Measurements from ENCODE around the gene CYBA.

The CYBA gene

DNA sequence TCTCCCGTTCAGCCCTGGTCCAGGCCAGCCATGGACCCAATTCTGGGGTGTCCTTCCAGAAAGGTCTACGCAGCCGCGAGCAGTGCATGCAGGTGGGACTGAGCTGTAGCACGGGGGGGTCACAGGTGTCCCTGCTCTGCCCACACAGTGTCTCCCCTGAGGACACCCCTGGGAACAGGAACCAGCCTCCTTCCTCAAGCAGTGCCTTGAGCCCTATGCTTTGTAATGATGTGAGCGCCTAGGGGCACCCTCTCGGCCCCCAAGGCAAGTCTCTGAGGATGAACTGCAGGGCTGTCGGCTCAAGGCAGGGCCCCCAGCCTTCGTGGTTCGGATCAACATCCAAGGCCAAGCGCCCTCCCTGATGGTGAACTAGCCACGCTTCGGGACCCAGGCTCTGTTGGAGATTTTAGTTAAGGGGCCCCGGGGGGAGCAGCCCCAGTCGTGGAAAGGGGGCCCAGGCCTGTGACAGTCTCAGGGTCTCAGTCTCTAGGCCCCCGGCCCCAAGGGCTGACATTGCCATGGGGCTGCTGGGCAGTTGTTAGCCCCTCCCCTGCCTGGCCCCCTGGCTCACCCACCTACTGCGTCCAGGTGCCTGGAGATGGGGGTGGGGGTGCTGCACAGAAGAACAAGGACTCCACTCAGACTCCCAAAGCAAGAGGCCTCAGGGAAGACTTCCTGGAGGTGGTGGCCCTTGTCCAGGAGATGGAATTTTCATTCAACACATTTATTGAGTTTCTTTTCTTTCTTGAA lies 10.2 kb downstream of the CYBA start:
- H3K9me3 Mint-ChIP-seq, result peaks cover 0 to 3% of the 10 kb centered on the region in 2 donors
- ATAC-seq (replicated peaks) (no peak), DNase-seq (no peak)
- peak overlapping the region; percentile 49 to 82 for H3K27ac Mint-ChIP-seq
- H3K4me3 Mint-ChIP-seq, result peak overlapping the region; percentile 45 to 64
- peaks cover 70% of the 10 kb centered on the region for H3K36me3 Mint-ChIP-seq (ENCODE audit: insufficient read depth)
- H3K27me3 Mint-ChIP-seq, result peaks cover 0 to 9% of the 10 kb centered on the region in 2 donors
- H3K4me1 Mint-ChIP-seq (ENCODE audit: low read depth in 2 of 2), result peaks cover 43 to 46% of the 10 kb centered on the region in 2 donors

DNA sequence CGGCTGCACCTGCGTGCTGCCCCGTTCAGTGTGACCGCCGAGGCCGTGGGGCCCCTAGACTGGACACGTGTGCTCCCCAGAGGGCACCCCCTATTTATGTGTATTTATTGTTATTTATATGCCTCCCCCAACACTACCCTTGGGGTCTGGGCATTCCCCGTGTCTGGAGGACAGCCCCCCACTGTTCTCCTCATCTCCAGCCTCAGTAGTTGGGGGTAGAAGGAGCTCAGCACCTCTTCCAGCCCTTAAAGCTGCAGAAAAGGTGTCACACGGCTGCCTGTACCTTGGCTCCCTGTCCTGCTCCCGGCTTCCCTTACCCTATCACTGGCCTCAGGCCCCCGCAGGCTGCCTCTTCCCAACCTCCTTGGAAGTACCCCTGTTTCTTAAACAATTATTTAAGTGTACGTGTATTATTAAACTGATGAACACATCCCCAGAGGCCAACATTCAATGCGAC lies 10.8 kb downstream of the CYBA start:
- peaks cover 0 to 9% of the 10 kb centered on the region in 2 donors for H3K27me3 Mint-ChIP-seq
- peaks cover 70% of the 10 kb centered on the region for H3K36me3 Mint-ChIP-seq (ENCODE audit: insufficient read depth)
- peaks cover 0 to 3% of the 10 kb centered on the region in 2 donors for H3K9me3 Mint-ChIP-seq
- peak overlapping the region in 1 of 2 donors; percentile 82 for H3K27ac Mint-ChIP-seq
- DNase-seq, result no peak
- no peak for ATAC-seq (replicated peaks)
- peak overlapping the region; percentile 45 to 64 for H3K4me3 Mint-ChIP-seq
- H3K4me1 Mint-ChIP-seq (ENCODE audit: low read depth in 2 of 2), result peaks cover 44 to 48% of the 10 kb centered on the region in 2 donors

DNA sequence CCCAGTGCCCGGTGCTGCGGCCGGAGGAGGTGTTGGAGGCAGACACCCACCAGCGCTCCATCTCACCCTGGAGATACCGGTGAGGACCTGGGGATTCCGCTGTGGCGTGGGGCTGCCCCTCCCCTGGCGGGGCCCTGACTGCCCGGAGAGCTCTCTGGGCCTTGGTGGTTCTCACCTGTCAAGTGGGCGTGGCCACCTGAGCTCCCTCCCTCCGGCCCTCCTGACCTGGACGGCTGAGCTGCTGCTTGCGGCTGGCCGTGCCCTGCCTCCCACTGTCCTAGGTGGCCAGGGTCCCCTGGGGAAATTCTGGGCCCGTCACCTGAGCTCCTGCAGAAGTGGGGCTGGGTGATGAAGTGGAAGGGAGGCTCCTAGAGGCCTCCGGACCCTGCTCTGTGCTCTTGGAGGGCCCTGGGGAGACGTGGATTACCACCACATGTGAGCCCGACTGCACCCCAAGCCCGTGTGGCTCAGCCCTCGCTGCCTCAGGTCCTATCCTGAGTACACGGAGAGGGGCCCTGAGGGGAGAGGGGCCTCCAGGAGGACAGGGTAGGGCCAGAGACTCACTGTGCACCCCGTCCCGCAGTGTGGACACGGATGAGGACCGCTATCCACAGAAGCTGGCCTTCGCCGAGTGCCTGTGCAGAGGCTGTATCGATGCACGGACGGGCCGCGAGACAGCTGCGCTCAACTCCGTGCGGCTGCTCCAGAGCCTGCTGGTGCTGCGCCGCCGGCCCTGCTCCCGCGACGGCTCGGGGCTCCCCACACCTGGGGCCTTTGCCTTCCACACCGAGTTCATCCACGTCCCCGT lies 11.4 kb downstream of the CYBA start:
- Mint-ChIP-seq H3K27ac (peak overlapping the region in 1 of 2 donors; percentile 82), H3K9me3 (peaks cover 0 to 3% of the 10 kb centered on the region in 2 donors), H3K27me3 (peaks cover 0 to 9% of the 10 kb centered on the region in 2 donors), H3K4me3 (peak overlapping the region in 1 of 2 donors; percentile 64), H3K4me1 (ENCODE audit: low read depth in 2 of 2) (peaks cover 42% of the 10 kb centered on the region in 2 donors), H3K36me3 (ENCODE audit: insufficient read depth) (peaks cover 69% of the 10 kb centered on the region)
- no peak for ATAC-seq (replicated peaks)
- no peak for DNase-seq

DNA sequence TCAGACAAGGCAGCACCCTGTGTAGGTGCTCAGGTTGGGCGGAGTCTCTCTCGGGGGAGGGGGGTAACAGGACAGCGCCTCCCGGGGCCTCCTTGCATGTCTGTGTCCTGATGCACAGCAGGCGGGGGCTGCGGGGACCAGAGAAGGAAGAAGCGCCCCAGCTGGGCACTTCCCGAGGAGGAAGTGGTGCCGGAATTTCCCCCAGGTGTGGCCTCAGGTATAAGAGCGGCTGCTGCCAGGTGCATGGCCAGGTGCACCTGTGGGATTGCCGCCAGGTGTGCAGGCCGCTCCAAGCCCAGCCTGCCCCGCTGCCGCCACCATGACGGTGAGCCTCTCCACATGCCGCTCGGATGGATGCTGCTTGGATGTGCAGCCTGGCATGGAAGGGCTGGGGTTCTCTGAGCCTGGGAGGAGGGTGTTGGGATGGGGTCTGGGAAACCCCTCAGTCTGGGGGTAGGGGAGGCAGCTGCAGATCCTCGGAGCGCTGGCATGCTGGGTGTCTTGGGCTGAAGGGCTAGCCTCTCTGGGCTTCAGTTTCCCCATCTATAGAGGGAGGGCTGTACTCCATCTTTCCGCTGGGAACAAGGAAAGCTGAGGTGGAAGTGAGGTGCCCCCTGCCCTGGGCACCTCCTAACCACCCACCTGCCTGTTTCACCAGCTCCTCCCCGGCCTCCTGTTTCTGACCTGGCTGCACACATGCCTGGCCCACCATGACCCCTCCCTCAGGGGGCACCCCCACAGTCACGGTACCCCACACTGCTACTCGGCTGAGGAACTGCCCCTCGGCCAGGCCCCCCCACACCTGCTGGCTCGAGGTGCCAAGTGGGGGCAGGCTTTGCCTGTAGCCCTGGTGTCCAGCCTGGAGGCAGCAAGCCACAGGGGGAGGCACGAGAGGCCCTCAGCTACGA lies 12.3 kb downstream of the CYBA start, which contains the start of gene IL17C:
IL17C (plus strand) TSS at position 250 of the 908 bp plus-strand sequence; CDS start at position 320, 70 bp downstream.
- peak within 1 kb of the TSS; percentile 61 to 67 for H3K4me3 Mint-ChIP-seq
- peak within 1 kb of the TSS; percentile 82 to 93 for H3K27ac Mint-ChIP-seq
- H3K36me3 Mint-ChIP-seq (ENCODE audit: insufficient read depth), result peaks cover 72% of the 10 kb centered on the region
- peaks cover 0 to 3% of the 10 kb centered on the region in 2 donors for H3K9me3 Mint-ChIP-seq
- ATAC-seq (replicated peaks), result no peak
- peaks cover 40 to 42% of the 10 kb centered on the region in 2 donors for H3K4me1 Mint-ChIP-seq (ENCODE audit: low read depth in 2 of 2)
- H3K27me3 Mint-ChIP-seq, result peaks cover 0 to 9% of the 10 kb centered on the region in 2 donors
- no peak for DNase-seq

DNA sequence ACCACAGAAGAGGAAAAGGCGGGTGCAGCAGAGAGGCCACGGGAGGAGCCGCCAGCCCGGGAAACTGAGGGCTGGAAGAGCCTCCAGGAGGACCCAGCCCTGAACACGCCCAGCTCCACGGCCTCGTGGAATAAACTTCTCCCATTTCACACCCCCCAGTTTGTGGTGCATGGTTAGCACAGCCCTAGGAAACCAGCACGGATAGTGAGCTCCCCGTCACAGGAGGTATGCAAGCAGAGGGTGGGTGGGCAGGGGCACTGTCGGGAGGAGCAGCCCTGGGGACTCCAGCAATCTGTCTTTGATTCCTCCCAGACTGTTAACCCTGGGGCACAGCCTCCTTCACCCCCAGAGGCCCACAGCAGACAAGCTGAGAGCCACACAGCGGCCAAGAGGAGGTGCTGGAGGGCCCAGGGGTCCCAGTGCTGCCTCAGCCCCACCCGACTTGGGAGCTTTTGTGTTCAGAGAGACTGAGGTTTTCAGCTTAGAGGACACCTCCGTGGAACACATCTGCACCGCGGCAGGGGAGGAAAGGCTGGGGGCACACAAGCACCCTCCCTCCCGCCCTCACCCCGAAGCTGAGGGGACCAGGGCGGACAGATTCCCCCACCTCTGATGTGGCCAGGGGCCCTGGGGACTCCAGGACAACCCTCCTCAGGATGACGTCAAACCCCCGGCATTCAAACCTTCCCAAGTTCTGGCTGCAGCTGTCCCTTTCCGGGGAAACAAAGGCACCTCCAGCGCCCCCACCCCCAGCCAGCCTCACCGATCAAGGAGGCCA lies 14.2 kb downstream of the CYBA start:
- peaks cover 0 to 3% of the 10 kb centered on the region in 2 donors for H3K9me3 Mint-ChIP-seq
- ATAC-seq (replicated peaks) (no peak), DNase-seq (no peak)
- H3K27me3 Mint-ChIP-seq, result peaks cover 0 to 9% of the 10 kb centered on the region in 2 donors
- peaks cover 33 to 37% of the 10 kb centered on the region in 2 donors for H3K4me1 Mint-ChIP-seq (ENCODE audit: low read depth in 2 of 2)
- peak overlapping the region; percentile 67 to 87 for H3K4me3 Mint-ChIP-seq
- peaks cover 76% of the 10 kb centered on the region for H3K36me3 Mint-ChIP-seq (ENCODE audit: insufficient read depth)
- peak overlapping the region; percentile 82 to 93 for H3K27ac Mint-ChIP-seq

DNA sequence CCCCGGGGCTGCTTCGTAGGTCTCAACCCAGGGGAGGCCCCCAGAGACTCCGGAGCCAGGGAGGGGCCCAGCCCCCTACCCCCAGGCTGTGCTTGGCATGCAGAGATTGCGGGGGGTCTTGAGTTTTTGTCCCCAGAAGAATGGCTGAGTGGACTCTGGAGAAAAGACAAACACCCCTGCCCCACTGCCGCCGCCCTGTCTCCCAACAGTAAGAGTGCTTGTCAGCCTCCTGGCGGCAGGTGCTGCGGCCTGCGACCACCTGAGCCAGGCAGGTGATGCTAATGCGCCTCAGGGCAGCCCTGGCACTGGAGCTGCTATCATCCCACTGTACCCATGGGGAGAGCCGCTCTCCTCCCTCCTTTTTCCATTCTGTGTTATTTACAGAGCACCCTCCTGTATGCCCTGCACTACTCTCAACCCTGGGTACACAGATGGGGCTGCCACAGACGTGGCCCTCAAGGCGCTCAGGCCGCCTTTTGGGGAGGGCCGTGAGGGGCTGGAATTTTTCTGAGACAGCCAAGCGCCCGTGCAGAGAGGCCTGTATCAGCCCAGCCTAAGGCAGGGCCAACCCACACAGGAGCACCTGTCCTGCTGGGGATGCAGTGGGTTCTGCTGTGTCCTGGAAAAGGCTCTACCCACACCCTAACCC lies 15.1 kb downstream of the CYBA start:
- H3K36me3 Mint-ChIP-seq (ENCODE audit: insufficient read depth), result peaks cover 79% of the 10 kb centered on the region
- peak overlapping the region; percentile 86 to 87 for H3K4me3 Mint-ChIP-seq
- peaks cover 33 to 37% of the 10 kb centered on the region in 2 donors for H3K4me1 Mint-ChIP-seq (ENCODE audit: low read depth in 2 of 2)
- ATAC-seq (replicated peaks) (no peak), DNase-seq (no peak)
- peaks cover 0 to 9% of the 10 kb centered on the region in 2 donors for H3K27me3 Mint-ChIP-seq
- peaks cover 0 to 3% of the 10 kb centered on the region in 2 donors for H3K9me3 Mint-ChIP-seq
- peak overlapping the region; percentile 82 to 87 for H3K27ac Mint-ChIP-seq

DNA sequence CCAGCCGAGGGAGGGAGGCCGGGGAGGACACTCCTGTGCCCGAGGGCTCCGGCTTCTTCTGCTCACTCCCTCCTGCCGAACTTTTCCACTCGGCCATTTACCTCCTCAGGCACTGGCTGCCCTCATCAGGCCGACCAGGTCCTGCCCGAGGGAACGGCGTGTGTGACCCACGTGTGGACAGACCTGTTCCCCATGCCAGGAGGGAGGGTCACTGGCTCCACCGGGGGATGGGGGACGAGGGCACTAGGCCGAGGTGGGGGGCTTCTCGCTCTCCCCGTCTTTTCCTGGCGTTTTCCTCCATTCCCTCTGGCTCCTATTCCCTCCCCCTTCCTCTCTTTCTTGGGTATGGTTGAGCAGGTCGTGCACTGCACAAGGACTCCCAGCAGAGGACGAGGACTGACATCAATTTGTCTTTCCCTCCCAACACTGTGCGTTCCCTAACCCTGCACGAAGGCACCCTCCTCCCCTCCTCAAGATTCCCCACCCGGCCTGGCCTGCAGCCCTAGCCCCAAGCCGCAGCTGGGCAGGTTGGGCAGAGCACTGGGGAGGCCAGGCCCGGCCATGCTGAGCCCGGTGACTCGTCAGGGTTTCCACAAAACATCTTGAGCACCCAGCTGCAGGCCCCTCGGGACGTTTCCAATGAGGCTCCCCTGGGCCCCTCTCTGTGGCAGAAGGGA lies 15.7 kb downstream of the CYBA start:
- Mint-ChIP-seq H3K4me1 (ENCODE audit: low read depth in 2 of 2) (peaks cover 27 to 31% of the 10 kb centered on the region in 2 donors), H3K36me3 (ENCODE audit: insufficient read depth) (peaks cover 73% of the 10 kb centered on the region), H3K4me3 (peak overlapping the region; percentile 86 to 87), H3K27ac (peak overlapping the region; percentile 82 to 87), H3K27me3 (peaks cover 0 to 3% of the 10 kb centered on the region in 2 donors), H3K9me3 (peaks cover 0 to 3% of the 10 kb centered on the region in 2 donors)
- ATAC-seq (replicated peaks) (no peak), DNase-seq (no peak)

DNA sequence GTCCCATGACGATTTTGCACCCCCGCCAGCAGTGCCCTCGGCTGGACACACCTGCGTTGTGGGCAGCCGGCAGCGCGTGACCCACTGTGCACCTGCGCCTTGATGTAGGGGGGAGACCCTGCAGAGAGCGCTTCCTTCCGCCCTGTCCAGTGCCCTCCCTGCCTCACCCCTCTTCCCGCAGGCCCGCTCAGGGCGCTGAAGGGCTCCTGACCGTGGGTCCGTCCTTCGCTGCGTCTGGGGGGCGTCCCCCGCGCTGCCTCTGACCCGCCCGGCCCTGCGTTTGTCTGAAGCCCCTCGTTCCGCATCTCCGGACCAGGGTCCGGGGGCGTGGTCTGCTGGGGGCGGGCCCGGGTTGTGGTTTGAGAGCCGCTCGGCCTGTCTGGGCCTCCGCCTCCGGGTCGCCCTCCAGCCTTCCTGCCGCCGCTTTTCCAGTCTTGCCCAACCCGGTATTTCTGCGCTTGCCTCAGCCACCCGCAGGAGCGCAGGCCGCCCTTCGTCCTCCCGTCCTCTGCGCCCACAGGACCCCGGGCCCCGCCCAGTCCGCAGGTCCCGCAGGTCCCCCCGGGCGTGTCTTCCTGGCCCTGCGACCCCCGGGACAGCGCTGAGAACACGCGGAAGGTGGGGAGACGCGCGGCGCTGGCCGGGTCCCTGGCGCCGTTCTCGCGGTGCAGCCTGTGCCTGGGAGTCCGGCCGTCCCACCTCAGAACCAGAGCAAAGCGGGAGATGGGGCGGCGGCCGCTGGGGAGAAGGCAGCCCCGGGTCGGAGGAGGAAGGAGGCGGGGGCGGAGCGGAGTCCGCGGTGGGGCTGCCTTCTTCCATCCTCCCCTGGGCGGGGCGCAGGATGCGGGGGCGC lies 16.5 kb downstream of the CYBA start:
- DNase-seq (peak; percentile 62 to 71 (median 67)), ATAC-seq (replicated peaks) (peak; percentile 45)
- peaks cover 24 to 28% of the 10 kb centered on the region in 2 donors for H3K4me1 Mint-ChIP-seq (ENCODE audit: low read depth in 2 of 2)
- peaks cover 76% of the 10 kb centered on the region for H3K36me3 Mint-ChIP-seq (ENCODE audit: insufficient read depth)
- H3K27ac Mint-ChIP-seq, result peak overlapping the region; percentile 82 to 87
- H3K4me3 Mint-ChIP-seq, result peak overlapping the region; percentile 86 to 87
- no peaks in the 10 kb centered on the region for H3K27me3 Mint-ChIP-seq
- peaks cover 0 to 3% of the 10 kb centered on the region in 2 donors for H3K9me3 Mint-ChIP-seq

DNA sequence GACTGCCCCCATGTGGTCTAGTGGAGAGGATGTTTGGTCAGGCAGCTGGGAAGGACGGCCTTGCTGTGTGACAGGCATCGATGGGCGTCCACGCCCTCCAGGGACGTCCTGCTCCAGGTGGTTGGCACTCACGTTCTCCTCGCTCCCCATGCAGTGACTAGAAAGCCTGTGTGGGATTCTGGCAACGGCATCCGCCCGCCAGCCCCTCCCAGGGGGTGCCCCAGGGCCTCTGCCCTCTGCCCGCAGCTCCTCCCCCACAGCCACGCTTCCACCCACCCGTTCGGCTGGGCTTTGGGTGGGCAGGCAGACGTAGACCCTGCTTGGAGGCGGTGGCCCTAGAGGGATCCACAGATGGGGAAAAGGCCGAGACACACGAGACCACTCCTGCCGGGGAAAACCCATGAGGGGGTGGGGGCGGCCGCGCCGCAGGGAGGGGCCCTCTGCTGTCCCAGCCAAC lies 17.1 kb downstream of the CYBA start:
- Mint-ChIP-seq H3K4me3 (peak overlapping the region; percentile 86 to 87), H3K9me3 (peaks cover 0 to 3% of the 10 kb centered on the region in 2 donors), H3K27ac (peak overlapping the region; percentile 82 to 87), H3K36me3 (ENCODE audit: insufficient read depth) (peaks cover 80% of the 10 kb centered on the region), H3K27me3 (no peaks in the 10 kb centered on the region), H3K4me1 (ENCODE audit: low read depth in 2 of 2) (peaks cover 24 to 28% of the 10 kb centered on the region in 2 donors)
- ATAC-seq (replicated peaks) (peak; percentile 66), DNase-seq (peak; percentile 68 to 78 (median 75))

DNA sequence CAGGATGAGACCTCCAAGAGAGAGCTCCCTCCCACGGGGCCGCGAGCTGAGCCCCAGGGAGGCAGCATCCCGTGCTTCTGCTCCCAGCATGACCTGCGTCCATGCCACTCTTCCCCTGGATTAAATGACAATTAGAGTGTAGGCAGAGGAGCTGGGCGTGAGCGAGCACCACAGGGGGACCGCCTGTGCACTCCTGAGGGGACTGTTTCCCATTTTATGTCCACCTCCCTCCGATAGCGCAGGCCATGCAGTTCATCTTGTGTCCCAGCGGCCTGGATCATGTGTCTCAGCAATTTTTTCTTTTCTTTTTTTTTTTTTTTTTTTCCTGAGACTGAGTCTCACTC lies 18.3 kb downstream of the CYBA start:
- DNase-seq (no peak), ATAC-seq (replicated peaks) (no peak)
- peaks cover 0 to 3% of the 10 kb centered on the region in 2 donors for H3K9me3 Mint-ChIP-seq
- H3K4me1 Mint-ChIP-seq (ENCODE audit: low read depth in 2 of 2), result peaks cover 16 to 22% of the 10 kb centered on the region in 2 donors
- H3K4me3 Mint-ChIP-seq, result peak overlapping the region in 1 of 2 donors; percentile 87
- H3K27ac Mint-ChIP-seq, result peak overlapping the region; percentile 71 to 78
- no peaks in the 10 kb centered on the region for H3K27me3 Mint-ChIP-seq
- peaks cover 80% of the 10 kb centered on the region for H3K36me3 Mint-ChIP-seq (ENCODE audit: insufficient read depth)

All from effector memory CD8-positive, alpha-beta T cell (primary cell).